Measurements from ENCODE around the gene PDE4A. TPM values are rescaled to one million over a fixed set of nuclear protein-coding genes. Genes with fewer than 3 reads are reported as not detected.

The PDE4A gene
- total RNA-seq, 3 donors from 2014 or later (not counting 1 experiment from before 2014, with no cell fraction given) = 34.2 to 46.2 (median 44.9) TPM

- no peak for ATAC-seq
- peaks cover 0 to 6% of the 10 kb centered on the region in 2 donors for H3K4me1 Mint-ChIP-seq
Observed at GRCh38 chr19:10473192-10473591, 52.9 kb downstream of the PDE4A start.

GRCh38 chr19:10474962-10475451, 54.7 kb downstream of the PDE4A start:
- intact Hi-C loops (cut with micrococcal nuclease) = loop anchor here (5.0 kb wide), 1 partner anchor 73 kb away; the partner anchor contains the start of gene CDC37
- TF ChIP-seq CTCF (IDR thresholded peaks at IDR 0.05) = no peak

More at GRCh38 chr19:10473192-10473591, 52.9 kb downstream of the PDE4A start:
- no peak overlapping the region for H3K27ac Mint-ChIP-seq
- H3K27me3 ChIP-seq (ENCODE audit: control insufficient read depth, insufficient read depth, low read length) = no peaks in the 10 kb centered on the region
- no peak overlapping the region for H3K27ac ChIP-seq (ENCODE audit: low read length)
- no peaks in the 10 kb centered on the region for H3K9me3 ChIP-seq (ENCODE audit: control insufficient read depth, insufficient read depth, low read length)
- H3K27me3 Mint-ChIP-seq (ENCODE audit: low read depth in 2 of 2) = peaks cover 0 to 3% of the 10 kb centered on the region in 2 donors
- DNase-seq = no peak
- intact Hi-C loops (cut with micrococcal nuclease) = no loop called here
- WGBS (ENCODE audit: insufficient coverage) = 91% methylated on average over 5 of the region's 5 CpGs
- peaks cover under 1% of the 10 kb centered on the region for H3K4me1 ChIP-seq (ENCODE audit: control insufficient read depth, insufficient read depth, low read length)
- no peaks in the 10 kb centered on the region for H3K36me3 ChIP-seq (ENCODE audit: control insufficient read depth, insufficient read depth, low read length)
- H3K4me3 Mint-ChIP-seq = no peak overlapping the region
- H3K36me3 Mint-ChIP-seq = no peaks in the 10 kb centered on the region
- H3K9me3 Mint-ChIP-seq = no peaks in the 10 kb centered on the region
- TF ChIP-seq CTCF (IDR thresholded peaks at IDR 0.05) = no peak
- H3K4me3 ChIP-seq (ENCODE audit: low read length) = no peak overlapping the region

GRCh38 chr19:10478476-10478875, 58.1 kb downstream of the PDE4A start:
- Mint-ChIP-seq H3K36me3 (no peaks in the 10 kb centered on the region), H3K4me3 (peak overlapping the region; percentile 17), H3K9me3 (no peaks in the 10 kb centered on the region), H3K27ac (peak overlapping the region; percentile 85 to 92), H3K4me1 (peaks cover 10% of the 10 kb centered on the region in 2 donors), H3K27me3 (ENCODE audit: low read depth in 2 of 2) (peaks cover 0 to under 1% of the 10 kb centered on the region in 2 donors)
- intact Hi-C loops (cut with micrococcal nuclease) = loop anchor here (2.0 to 5.0 kb wide), 3 partner anchors 16 to 222 kb away; partner anchors contain the start of genes CDC37 and QTRT1
- Histone ChIP-seq H3K36me3 (ENCODE audit: control insufficient read depth, insufficient read depth, low read length) (no peaks in the 10 kb centered on the region), H3K4me1 (ENCODE audit: control insufficient read depth, insufficient read depth, low read length) (peaks cover 21% of the 10 kb centered on the region), H3K9me3 (ENCODE audit: control insufficient read depth, insufficient read depth, low read length) (no peaks in the 10 kb centered on the region), H3K27me3 (ENCODE audit: control insufficient read depth, insufficient read depth, low read length) (no peaks in the 10 kb centered on the region), H3K27ac (ENCODE audit: low read length) (no peak overlapping the region), H3K4me3 (ENCODE audit: low read length) (no peak overlapping the region)
- DNase-seq (no peak), ATAC-seq (no peak)
- WGBS (ENCODE audit: insufficient coverage) = 35% methylated on average over 2 of the region's 5 CpGs
- no peak for TF ChIP-seq CTCF (IDR thresholded peaks at IDR 0.05)

More at GRCh38 chr19:10474962-10475451, 54.7 kb downstream of the PDE4A start:
- peaks cover 18% of the 10 kb centered on the region for H3K4me1 ChIP-seq (ENCODE audit: control insufficient read depth, insufficient read depth, low read length)
- WGBS (ENCODE audit: insufficient coverage) = 57% methylated on average over 6 of the region's 6 CpGs
- ATAC-seq (no peak), DNase-seq (peak in 1 of 2 donors; percentile 15)
- H3K36me3 ChIP-seq (ENCODE audit: control insufficient read depth, insufficient read depth, low read length) = no peaks in the 10 kb centered on the region
- Mint-ChIP-seq H3K27me3 (ENCODE audit: low read depth in 2 of 2) (peaks cover 0 to 3% of the 10 kb centered on the region in 2 donors), H3K36me3 (no peaks in the 10 kb centered on the region), H3K4me3 (no peak overlapping the region), H3K4me1 (peaks cover 10% of the 10 kb centered on the region in 2 donors), H3K9me3 (no peaks in the 10 kb centered on the region), H3K27ac (no peak overlapping the region)
- H3K9me3 ChIP-seq (ENCODE audit: control insufficient read depth, insufficient read depth, low read length) = no peaks in the 10 kb centered on the region
- no peaks in the 10 kb centered on the region for H3K27me3 ChIP-seq (ENCODE audit: control insufficient read depth, insufficient read depth, low read length)
- no peak overlapping the region for H3K4me3 ChIP-seq (ENCODE audit: low read length)
- H3K27ac ChIP-seq (ENCODE audit: low read length) = no peak overlapping the region
